Testis (tissue), 2 donors: ENCODE measurements around the gene IGF2R.

Experiments used
- CTCF ChIP-seq, 3 experiments: fragments of 450-650 bp in 2 of 3; fragments of 200-600 bp in 1 of 3; sonication (generic) in 1 of 3; IDR thresholded peaks; one replicate each; pipeline ENCODE4 v1.5.1; 2016 to 2019; ENCODE audit warnings: antibody characterized with exemption in 3 of 3, mild to moderate bottlenecking in 2 of 3, moderate library complexity in 1 of 3
- POLR2A ChIP-seq: fragments of 450-650 bp; IDR thresholded peaks from one replicate; pipeline ENCODE4 v1.6.1; 2017; ENCODE audit warnings: antibody characterized with exemption, mild to moderate bottlenecking, moderate library complexity

GRCh38 chr6:159996087-159996622 lies 27.3 kb downstream of the IGF2R start:
- TF ChIP-seq CTCF (IDR thresholded peaks at IDR 0.05) (no peak), POLR2A (no peak)
